RWPE1 (cell line): ENCODE measurements around the gene SHROOM4.

Experiments used
- CTCF ChIA-PET: fragments of 350-600 bp; sonication (Branson Sonifier 250); formaldehyde crosslinking; extraction: SDS; loops from one replicate; lab custom pipeline; 2021; lab: Yijun Ruan, JAX
- POLR2A ChIA-PET: fragments of 400-600 bp; formaldehyde crosslinking; extraction: SDS; loops from one replicate; lab custom pipeline; 2020; ENCODE audit warnings: antibody characterized with exemption; ENCODE audit not compliant: low non-redundant PET; lab: Yijun Ruan, JAX
- DNase-seq: peaks from one replicate; pipeline ENCODE4 v3.0.0; 2012; ENCODE audit warnings: low spot score
- H3K27ac ChIP-seq: fragments of 450-650 bp; 2 replicates; pipeline ENCODE4 v1.5.1; 2017
- TF ChIP-seq, protein P1 (sequence below): fragments of 450-650 bp; conservative IDR thresholded peaks from 2 replicates; pipeline ENCODE4 v1.5.1; 2017; ENCODE audit warnings: low read depth, mild to moderate bottlenecking

Gene SHROOM4, protein sequence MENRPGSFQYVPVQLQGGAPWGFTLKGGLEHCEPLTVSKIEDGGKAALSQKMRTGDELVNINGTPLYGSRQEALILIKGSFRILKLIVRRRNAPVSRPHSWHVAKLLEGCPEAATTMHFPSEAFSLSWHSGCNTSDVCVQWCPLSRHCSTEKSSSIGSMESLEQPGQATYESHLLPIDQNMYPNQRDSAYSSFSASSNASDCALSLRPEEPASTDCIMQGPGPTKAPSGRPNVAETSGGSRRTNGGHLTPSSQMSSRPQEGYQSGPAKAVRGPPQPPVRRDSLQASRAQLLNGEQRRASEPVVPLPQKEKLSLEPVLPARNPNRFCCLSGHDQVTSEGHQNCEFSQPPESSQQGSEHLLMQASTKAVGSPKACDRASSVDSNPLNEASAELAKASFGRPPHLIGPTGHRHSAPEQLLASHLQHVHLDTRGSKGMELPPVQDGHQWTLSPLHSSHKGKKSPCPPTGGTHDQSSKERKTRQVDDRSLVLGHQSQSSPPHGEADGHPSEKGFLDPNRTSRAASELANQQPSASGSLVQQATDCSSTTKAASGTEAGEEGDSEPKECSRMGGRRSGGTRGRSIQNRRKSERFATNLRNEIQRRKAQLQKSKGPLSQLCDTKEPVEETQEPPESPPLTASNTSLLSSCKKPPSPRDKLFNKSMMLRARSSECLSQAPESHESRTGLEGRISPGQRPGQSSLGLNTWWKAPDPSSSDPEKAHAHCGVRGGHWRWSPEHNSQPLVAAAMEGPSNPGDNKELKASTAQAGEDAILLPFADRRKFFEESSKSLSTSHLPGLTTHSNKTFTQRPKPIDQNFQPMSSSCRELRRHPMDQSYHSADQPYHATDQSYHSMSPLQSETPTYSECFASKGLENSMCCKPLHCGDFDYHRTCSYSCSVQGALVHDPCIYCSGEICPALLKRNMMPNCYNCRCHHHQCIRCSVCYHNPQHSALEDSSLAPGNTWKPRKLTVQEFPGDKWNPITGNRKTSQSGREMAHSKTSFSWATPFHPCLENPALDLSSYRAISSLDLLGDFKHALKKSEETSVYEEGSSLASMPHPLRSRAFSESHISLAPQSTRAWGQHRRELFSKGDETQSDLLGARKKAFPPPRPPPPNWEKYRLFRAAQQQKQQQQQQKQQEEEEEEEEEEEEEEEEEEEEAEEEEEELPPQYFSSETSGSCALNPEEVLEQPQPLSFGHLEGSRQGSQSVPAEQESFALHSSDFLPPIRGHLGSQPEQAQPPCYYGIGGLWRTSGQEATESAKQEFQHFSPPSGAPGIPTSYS (N-terminal part only)

DNA sequence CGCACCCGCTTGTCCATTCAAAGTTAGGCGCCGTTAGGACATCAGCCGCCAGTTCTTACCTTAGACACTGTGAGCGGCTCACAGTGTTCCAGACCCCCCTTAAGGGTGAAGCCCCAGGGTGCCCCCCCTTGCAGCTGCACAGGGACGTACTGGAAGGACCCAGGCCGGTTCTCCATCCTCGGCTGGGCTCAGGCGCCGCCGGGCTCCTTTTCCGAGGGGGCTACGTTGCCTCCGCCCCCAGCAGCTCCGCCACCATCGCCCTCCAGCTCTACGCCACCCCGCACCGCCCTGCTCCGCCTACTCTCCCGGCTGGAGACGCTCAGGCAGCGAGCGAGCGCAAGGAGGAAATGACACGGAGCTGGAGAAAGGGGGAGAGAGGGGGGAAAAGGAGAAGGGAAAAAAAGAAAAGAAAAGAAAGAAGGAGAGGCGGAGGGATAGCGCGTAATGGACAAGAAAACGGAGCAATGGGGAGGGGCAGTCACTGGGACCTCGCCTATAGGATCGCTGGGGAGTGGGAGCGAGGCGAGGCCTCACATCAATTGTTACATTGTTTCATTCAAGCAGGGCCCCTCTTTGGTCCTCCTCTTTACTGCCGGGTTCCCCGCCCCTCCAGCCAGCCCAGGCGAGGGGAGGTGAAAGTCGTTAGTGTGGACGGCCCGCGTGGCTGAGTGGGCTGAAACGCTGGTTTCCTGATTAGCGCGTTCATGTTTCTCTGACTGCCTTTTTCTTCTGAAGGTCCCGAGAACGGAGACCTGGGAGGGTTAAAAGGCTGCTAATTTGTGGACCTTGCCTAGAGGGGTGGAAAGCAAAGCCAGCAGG lies at the start of gene SHROOM4:
Gene SHROOM4 (minus strand): TSS at position 352 of the 819 bp plus-strand sequence. CDS start 176 bp downstream, at position 176.
- no peak within 1 kb of the TSS for H3K27ac ChIP-seq
- POLR2A ChIA-PET, result no interaction called here
- no peak for DNase-seq
- TF ChIP-seq, protein P1, sequence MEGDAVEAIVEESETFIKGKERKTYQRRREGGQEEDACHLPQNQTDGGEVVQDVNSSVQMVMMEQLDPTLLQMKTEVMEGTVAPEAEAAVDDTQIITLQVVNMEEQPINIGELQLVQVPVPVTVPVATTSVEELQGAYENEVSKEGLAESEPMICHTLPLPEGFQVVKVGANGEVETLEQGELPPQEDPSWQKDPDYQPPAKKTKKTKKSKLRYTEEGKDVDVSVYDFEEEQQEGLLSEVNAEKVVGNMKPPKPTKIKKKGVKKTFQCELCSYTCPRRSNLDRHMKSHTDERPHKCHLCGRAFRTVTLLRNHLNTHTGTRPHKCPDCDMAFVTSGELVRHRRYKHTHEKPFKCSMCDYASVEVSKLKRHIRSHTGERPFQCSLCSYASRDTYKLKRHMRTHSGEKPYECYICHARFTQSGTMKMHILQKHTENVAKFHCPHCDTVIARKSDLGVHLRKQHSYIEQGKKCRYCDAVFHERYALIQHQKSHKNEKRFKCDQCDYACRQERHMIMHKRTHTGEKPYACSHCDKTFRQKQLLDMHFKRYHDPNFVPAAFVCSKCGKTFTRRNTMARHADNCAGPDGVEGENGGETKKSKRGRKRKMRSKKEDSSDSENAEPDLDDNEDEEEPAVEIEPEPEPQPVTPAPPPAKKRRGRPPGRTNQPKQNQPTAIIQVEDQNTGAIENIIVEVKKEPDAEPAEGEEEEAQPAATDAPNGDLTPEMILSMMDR, result no peak
- CTCF ChIA-PET, result no interaction called here

DNA sequence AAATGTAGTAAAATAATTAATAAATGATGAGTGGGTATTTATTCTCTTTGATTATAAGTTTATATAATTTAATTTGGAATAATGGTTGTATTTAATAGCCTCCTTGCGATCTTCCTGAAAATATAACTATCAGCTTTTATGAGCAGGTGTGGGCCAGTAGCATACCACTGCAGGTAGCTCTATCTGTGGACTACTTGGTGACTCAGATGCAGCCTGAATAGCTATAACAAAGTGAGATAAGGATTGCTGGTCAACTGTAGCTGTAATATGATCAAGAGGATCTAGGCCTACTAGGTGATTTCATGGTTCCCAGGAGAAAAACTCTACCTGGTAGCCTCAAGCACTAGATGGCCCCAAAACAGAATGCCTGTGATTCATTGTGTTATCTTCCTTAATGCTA lies 49.5 kb upstream of the SHROOM4 start:
- POLR2A ChIA-PET, result no interaction called here
- DNase-seq, result no peak
- TF ChIP-seq, protein P1, result no peak
- H3K27ac ChIP-seq, result no peak overlapping the region
- CTCF ChIA-PET, result no interaction called here

DNA sequence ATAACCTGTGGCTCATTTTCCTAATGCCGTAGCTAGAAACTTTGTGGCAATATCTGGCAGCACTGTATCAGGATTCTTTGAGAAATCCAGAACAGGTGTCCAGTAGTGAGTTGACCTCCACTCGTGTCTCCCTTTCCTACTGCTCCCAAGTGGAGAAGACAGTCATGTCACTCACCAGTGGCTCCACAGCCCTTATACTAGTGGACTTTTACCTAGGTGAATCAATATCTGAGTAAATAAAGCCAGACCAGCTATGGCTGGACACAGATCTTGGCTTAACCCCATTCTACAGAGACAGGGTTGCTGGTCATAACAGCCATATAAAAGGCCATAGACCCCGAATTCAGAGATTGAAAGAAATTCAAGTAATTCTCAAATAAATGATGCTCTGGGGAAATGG lies 46.5 kb upstream of the SHROOM4 start:
- ChIA-PET POLR2A (no interaction called here), CTCF (no interaction called here)
- TF ChIP-seq, protein P1, result no peak
- H3K27ac ChIP-seq, result no peak overlapping the region
- no peak for DNase-seq

DNA sequence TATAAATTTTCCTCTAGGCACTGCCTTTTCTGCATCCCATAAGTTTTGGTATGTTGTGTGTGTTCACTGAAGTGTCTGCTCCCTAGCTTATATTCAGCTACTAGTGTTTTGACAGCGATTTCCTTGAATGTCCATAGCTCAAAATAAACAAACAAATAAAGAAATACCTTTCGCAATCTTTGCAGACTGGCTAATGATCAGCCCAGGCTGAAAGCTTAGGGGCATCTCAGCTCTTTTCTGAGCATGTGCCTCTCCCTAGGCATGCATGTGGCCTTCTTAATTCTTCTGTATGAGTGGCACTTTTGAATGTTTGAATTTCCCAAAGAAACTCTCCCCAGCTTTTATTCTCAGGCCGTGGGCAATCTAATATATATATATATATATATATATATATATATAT lies 44.6 kb upstream of the SHROOM4 start:
- POLR2A ChIA-PET, result no interaction called here
- TF ChIP-seq, protein P1, result no peak
- CTCF ChIA-PET, result no interaction called here
- DNase-seq, result no peak
- H3K27ac ChIP-seq, result no peak overlapping the region

DNA sequence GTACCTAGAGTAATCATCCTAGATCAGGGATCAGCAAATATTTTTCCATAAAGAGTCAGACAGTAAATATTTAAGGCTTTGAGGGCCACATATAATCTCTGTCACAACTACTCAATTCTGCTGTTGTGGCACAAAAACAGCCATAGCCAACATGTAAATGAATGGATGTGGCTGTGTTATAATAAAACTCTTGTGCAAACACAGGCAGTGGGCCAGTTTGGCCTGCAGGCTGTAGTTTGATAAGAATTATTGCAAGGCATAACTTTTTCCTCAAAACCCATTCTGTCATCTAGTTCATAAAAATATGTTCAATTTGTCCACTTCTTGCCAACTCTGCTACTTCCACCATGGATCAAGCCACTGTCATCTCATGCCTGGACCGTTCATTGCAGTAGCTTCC lies 39.4 kb upstream of the SHROOM4 start:
- TF ChIP-seq, protein P1, result no peak
- POLR2A ChIA-PET, result no interaction called here
- no peak for DNase-seq

More for the DNA sequence above, 39.4 kb upstream of the SHROOM4 start:
- no peak overlapping the region for H3K27ac ChIP-seq
- CTCF ChIA-PET, result no interaction called here
